Naive B cell (primary cell): Measurements from ENCODE around the gene TMEM80. TPM values are rescaled to one million over a fixed set of nuclear protein-coding genes. Genes with fewer than 3 reads are reported as not detected.
"Not testable (repeated sequence)": the region's sequence is repeated elsewhere in the genome, so short reads cannot be mapped to it uniquely, and the experiment has no call there.

Experiments used
- ATAC-seq, 2 donors: fragments of 150-1000 bp; cut with Tn5 transposase; 2 replicates each; pipeline ENCODE4 v1.10.0; 2021; ENCODE audit warnings: low read depth in 2 of 2, mild to moderate bottlenecking in 2 of 2, moderate library complexity in 2 of 2
- DNase-seq: peaks from one replicate; pipeline ENCODE4 v3.0.0; 2022
- H3K27ac Mint-ChIP-seq, 6 donors: one replicate each; pipeline ENCODE4 v1.8.0; 2020 to 2022; ENCODE audit warnings: mild to moderate bottlenecking in 6 of 6, mixed read lengths in 6 of 6, moderate library complexity in 5 of 6, inconsistent platforms in 2 of 6
- H3K27me3 Mint-ChIP-seq, 3 donors: one replicate each; pipeline ENCODE4 v1.8.0; 2021 to 2022; ENCODE audit warnings: mixed read lengths in 3 of 3, mild to moderate bottlenecking in 1 of 3
- H3K36me3 Mint-ChIP-seq, 2 donors: one replicate each; pipeline ENCODE4 v1.8.0; 2020 to 2022; ENCODE audit warnings: mixed read lengths in 2 of 2, inconsistent platforms in 1 of 2, mild to moderate bottlenecking in 1 of 2
- H3K4me1 Mint-ChIP-seq, 3 donors: one replicate each; pipeline ENCODE4 v1.8.0; 2020 to 2022; ENCODE audit warnings: mixed read lengths in 3 of 3, inconsistent platforms in 1 of 3, mild to moderate bottlenecking in 1 of 3, moderate library complexity in 1 of 3
- H3K4me3 Mint-ChIP-seq, 8 donors: one replicate each; pipeline ENCODE4 v1.8.0; 2020 to 2022; ENCODE audit warnings: mild to moderate bottlenecking in 8 of 8, mixed read lengths in 8 of 8, moderate library complexity in 8 of 8, inconsistent platforms in 2 of 8
- H3K9me3 Mint-ChIP-seq, 7 donors: one replicate each; pipeline ENCODE4 v1.8.0; 2020 to 2022; ENCODE audit warnings: mixed read lengths in 7 of 7, mild to moderate bottlenecking in 5 of 7, inconsistent platforms in 2 of 7, moderate library complexity in 1 of 7
- polyA plus RNA-seq, 6 donors: library from polyadenylated mRNA; unstranded; fragments of 300-500 nt; fragmentation: Illumina TruSeq; gene quantifications; one replicate each; pipeline ENCODE4 v1.2.3, GENCODE V29; 2021; ENCODE audit warnings: low read depth in 6 of 6

Gene TMEM80
- polyA plus RNA-seq: 10 to 100 TPM; 31.5 to 41.0 (median 36.6) TPM

DNA sequence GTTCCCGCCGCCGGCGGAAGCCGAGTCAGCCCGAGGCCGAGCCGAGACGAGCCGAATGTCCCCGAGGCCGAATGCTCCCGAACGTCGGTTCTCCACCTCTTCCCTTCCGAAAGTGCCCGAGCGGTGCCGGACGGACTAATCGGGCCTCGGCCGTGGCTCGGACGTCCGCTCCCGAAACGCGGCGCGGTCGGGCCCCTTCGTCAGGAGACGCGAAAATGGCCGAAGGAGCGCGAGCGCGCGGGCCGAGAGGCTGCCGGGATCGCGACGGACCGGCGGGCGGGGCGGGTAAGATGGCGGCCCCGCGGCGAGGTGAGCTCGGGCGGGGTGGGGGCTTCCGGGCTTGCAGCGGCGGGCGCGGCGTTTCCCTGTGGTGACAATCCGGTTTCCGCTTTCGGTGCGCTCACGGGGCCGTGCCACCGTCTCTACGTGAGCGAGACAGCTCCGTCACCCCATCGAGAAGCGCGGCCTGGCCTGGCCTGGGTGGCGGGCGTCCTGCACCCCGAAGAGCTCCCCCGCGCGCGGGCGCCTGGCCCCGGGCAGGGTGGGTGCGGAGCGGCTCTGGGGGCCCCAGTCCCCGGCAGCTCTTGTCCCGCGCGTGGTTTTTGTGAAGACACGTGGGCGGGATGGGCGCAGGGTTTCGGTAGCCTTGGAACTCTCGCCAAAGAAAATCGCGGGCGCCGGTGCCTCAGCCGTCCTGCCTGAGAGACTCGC is at the start of gene TMEM80:
TSS of gene TMEM80 (plus strand) at position 279 of the 711 bp plus-strand sequence. CDS start at position 291, 12 bp downstream.
- Mint-ChIP-seq H3K9me3 (no peaks in the 10 kb centered on the region), H3K27ac (peak within 1 kb of the TSS; percentile 94 to 98 (median 96)), H3K27me3 (no peaks in the 10 kb centered on the region), H3K36me3 (no peaks in the 10 kb centered on the region), H3K4me1 (peaks cover 30 to 45% (median 40%) of the 10 kb centered on the region in 3 donors), H3K4me3 (peak within 1 kb of the TSS; percentile 89 to 98 (median 92))
- peak; percentile 98 for DNase-seq
- peak; percentile 63 to 66 for ATAC-seq

DNA sequence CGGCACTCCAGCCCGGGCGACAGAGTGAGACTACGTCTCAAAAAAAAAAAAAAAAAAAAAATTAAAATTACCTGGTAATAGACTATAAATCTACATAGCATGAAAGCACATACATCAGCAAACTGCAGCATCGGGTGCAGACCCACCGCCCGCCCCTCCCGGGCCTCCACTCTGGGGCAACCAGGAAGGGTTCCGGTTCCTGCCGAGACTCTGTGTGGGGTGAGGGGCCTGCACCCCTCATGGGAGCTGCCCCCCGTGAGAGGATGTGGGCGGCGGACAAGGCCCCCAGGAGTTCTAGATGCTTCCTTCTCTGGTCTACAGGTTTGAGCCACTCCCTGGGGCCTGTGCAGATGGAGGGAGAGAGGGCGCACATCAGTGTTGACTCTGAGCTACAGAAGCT is 49.4 kb upstream of the TMEM80 start:
- H3K4me1 Mint-ChIP-seq: peaks cover 0 to 10% (median 8%) of the 10 kb centered on the region in 3 donors
- peak overlapping the region in 1 of 8 donors; percentile 16 for H3K4me3 Mint-ChIP-seq
- no peak for DNase-seq

DNA sequence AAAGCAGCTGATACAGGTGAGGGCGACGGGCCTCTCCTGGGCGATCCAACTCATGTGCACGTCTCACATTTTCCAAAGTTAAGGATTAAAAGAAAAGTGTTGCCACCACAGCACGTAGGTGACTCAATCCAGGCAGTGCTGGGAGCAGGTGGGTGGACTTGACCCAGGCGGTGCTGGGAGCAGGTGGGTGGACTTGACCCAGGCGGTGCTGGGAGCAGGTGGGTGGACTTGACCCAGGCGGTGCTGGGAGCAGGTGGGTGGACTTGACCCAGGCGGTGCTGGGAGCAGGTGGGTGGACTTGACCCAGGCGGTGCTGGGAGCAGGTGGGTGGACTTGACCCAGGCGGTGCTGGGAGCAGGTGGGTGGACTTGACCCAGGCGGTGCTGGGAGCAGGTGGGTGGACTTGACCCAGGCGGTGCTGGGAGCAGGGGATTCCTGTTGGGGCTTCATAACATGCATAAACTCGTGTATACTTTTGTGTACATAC is 47.9 kb upstream of the TMEM80 start:
- ATAC-seq: not testable (repeated sequence)

More for the DNA sequence above, 49.4 kb upstream of the TMEM80 start:
- Mint-ChIP-seq H3K36me3 (peaks cover 0 to 3% of the 10 kb centered on the region in 2 donors), H3K9me3 (no peaks in the 10 kb centered on the region), H3K27me3 (no peaks in the 10 kb centered on the region), H3K27ac (peak overlapping the region in 1 of 6 donors; percentile 30)
- no peak for ATAC-seq

DNA sequence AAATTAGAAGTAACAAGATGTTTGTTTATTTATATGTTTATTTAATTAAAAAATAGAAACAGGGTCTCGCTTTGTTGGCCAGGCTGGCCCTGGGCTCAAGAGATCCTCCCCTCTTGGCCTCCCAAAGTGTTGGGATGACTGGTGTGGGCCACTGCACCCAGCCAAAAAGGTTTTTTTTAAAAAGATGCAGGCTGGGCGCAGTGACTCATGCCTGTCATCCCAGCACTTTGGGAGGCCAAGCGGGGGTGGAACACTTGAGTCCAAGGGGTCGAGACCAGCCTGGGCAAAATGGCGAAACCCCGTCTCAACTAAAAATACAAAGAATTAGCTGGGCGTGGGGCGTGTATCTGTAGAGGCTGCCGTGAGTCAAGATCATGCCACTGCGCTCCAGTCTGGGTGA is 45.1 kb upstream of the TMEM80 start:
- H3K4me1 Mint-ChIP-seq: peaks cover 0 to 9% (median 4%) of the 10 kb centered on the region in 3 donors
- ATAC-seq (no peak), DNase-seq (no peak)
- H3K9me3 Mint-ChIP-seq: no peaks in the 10 kb centered on the region
- no peak overlapping the region for H3K27ac Mint-ChIP-seq
- H3K36me3 Mint-ChIP-seq: peaks cover 0 to 3% of the 10 kb centered on the region in 2 donors
- H3K27me3 Mint-ChIP-seq: no peaks in the 10 kb centered on the region
- H3K4me3 Mint-ChIP-seq: no peak overlapping the region

More for the DNA sequence above, 47.9 kb upstream of the TMEM80 start:
- not testable (repeated sequence) for H3K27me3 Mint-ChIP-seq, H3K36me3 Mint-ChIP-seq, H3K27ac Mint-ChIP-seq, H3K9me3 Mint-ChIP-seq, H3K4me1 Mint-ChIP-seq, DNase-seq
- peak overlapping the region in 1 of 8 donors; percentile 20 for H3K4me3 Mint-ChIP-seq

DNA sequence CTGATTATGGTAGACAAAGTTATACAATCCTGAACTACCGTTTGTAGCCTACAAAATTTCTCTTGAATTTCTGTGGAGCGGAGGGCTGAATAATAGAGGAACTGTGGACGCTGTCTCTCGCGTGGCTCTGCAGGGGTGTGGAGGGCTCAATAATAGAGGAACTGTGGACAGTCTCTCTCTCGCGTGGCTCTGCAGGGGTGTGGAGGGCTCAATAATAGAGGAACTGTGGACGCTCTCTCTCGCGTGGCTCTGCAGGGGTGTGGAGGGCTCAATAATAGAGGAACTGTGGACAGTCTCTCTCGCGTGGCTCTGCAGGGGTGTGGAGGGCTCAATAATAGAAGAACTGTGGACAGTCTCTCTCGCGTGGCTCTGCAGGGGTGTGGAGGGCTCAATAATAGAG is 42.5 kb upstream of the TMEM80 start:
- H3K9me3 Mint-ChIP-seq, H3K4me3 Mint-ChIP-seq, H3K27me3 Mint-ChIP-seq, ATAC-seq, H3K4me1 Mint-ChIP-seq, H3K36me3 Mint-ChIP-seq, DNase-seq: not testable (repeated sequence)
- H3K27ac Mint-ChIP-seq: peak overlapping the region in 1 of 6 donors; percentile 16

DNA sequence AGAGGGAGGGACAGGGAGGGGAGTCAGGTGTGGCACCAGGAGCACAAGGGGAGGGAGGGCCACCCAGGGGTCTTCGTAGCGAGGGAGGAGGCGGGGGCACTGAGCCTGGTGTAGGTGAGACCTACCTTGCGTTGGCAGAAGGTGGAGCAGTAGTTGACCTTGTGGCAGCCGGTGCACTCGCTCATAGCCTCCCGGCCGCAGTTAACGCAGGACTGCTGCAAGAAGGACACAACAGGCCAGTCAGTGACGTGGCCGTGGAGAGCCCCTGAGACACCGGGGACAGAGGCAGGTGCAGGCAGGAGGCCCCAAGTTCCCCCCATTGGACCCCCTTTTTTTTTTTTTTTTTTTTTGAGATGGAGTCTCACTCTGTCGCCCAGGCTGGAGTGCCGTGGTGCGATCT is 41.8 kb upstream of the TMEM80 start:
- Mint-ChIP-seq H3K4me1 (no peaks in the 10 kb centered on the region), H3K27me3 (no peaks in the 10 kb centered on the region), H3K36me3 (no peaks in the 10 kb centered on the region), H3K4me3 (no peak overlapping the region), H3K27ac (no peak overlapping the region), H3K9me3 (no peaks in the 10 kb centered on the region)
- no peak for ATAC-seq
- DNase-seq: no peak

DNA sequence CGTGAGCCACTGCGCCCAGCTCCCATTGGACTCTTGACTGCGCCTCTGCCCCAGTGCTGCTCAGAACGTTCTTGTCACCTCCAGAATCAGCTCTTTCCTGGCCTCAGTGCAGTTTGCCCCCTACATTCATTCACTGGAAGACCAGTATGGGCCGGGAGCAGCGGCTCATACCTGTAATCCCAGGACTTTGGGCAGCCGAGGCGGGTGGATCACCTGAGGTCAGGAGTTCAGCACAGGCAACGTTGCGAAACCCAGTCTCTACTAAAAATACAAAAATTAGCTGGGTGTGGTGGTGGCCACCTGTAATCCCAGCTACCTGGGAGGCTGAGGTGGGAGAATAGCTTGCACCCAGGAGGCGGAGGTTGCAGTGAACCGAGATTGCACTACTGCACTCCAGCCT is 41.2 kb upstream of the TMEM80 start:
- not testable (repeated sequence) for DNase-seq, H3K9me3 Mint-ChIP-seq, ATAC-seq, H3K4me3 Mint-ChIP-seq, H3K36me3 Mint-ChIP-seq, H3K27ac Mint-ChIP-seq, H3K4me1 Mint-ChIP-seq, H3K27me3 Mint-ChIP-seq

DNA sequence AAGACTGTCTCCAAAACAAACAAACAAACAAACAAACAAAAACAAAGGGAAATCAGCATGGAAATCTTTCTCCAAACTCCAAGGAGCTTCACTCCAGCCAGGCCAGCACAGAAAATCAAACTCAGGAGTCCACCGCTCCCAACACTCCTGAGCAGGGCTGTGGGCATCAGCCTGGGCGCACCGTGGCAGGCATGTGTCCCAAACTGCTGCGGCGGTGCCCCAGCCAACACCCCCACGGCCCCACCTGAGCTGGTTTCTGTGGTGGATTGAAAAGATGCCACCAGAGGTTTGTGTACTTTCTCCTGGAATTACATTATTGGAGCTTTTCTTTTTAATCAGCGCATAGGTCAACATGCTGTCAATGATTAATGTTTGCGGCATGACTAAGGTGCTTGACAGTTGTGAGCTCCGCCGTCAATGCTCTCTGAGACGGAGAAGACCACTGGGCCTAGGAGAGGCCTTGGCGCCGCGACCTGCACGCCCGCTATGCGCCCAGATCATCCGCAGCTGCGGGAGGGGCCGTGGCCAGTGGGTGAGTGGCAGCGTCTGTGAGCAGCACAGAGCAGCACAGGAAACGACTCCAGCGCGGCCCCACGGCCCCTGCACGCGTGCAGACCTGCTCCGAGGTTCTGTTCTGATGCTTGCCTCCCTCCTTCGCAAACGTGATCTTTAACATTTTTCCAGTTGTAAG is 40.4 kb upstream of the TMEM80 start:
- no peaks in the 10 kb centered on the region for H3K27me3 Mint-ChIP-seq
- H3K4me1 Mint-ChIP-seq: no peaks in the 10 kb centered on the region
- H3K27ac Mint-ChIP-seq: peak overlapping the region in 1 of 6 donors; percentile 33
- no peaks in the 10 kb centered on the region for H3K36me3 Mint-ChIP-seq
- H3K4me3 Mint-ChIP-seq: no peak overlapping the region
- no peaks in the 10 kb centered on the region for H3K9me3 Mint-ChIP-seq
- no peak for ATAC-seq
- DNase-seq: no peak

DNA sequence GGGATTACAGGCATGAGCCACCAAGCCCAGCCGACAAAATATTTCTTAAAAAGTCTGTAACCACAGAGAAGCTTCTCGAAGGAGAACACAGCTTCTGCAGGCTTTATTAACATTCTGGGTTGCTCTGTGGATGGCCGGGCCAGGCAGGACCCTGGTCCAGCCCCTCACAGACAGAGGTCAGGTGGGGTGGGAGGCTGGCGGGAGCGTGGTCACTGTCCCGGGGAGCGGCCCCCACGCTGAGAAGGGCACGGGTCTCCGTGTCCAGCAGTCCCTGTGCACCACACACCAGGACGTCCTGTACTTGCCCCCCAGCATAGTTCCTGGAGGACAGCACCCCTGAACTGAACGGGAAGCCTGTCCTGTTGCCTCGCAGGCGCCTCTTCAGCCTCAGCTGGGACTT is 39.2 kb upstream of the TMEM80 start:
- H3K36me3 Mint-ChIP-seq: no peaks in the 10 kb centered on the region
- no peak for ATAC-seq

DNA sequence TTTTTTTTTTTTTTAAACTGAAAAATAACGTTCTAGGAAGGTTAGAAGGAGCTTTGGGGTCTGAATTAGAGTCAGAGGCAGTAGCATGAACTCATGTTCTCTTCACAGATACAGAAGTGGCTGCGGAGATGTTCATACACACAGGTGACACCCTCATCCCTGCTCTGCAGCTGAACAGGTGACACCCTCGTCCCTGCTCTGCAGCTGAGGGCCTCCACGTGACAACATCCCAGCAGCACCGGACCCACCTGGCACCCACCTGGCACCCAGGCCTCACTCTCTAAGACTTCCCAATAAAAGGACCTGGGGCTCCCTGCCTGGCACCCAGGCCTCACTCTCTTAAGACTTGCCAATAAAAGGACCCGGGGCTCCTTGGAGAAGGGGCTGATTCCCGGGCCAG is 38.8 kb upstream of the TMEM80 start:
- H3K9me3 Mint-ChIP-seq: no peaks in the 10 kb centered on the region
- ATAC-seq (no peak), DNase-seq (no peak)
- H3K4me3 Mint-ChIP-seq: no peak overlapping the region
- no peaks in the 10 kb centered on the region for H3K27me3 Mint-ChIP-seq
- no peaks in the 10 kb centered on the region for H3K4me1 Mint-ChIP-seq
- H3K27ac Mint-ChIP-seq: no peak overlapping the region
- H3K36me3 Mint-ChIP-seq: no peaks in the 10 kb centered on the region

More for the DNA sequence above, 39.2 kb upstream of the TMEM80 start:
- no peak for DNase-seq
- Mint-ChIP-seq H3K9me3 (no peaks in the 10 kb centered on the region), H3K27me3 (no peaks in the 10 kb centered on the region), H3K27ac (no peak overlapping the region), H3K4me3 (no peak overlapping the region), H3K4me1 (no peaks in the 10 kb centered on the region)

DNA sequence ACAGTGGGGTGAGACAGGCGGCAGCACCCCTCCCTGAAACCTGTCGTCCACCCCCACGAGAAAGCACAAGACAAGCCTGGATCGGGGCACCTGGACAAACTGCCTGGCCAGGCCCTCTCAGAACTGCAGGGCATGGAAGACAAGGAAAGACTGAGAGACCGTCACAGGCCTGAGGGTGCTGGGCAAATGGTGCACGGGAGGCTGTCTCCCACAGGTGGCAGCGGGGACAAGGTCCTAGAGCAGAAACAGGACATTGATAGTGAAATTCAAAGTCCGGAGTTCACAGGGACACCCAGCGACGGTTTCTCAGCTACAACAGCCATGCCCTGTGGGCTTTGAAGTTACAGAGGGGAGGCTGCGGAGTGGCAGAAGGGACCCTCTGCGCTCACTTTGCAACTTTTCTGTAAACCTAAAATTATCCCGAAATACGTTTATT is 37.9 kb upstream of the TMEM80 start:
- Mint-ChIP-seq H3K4me3 (no peak overlapping the region), H3K9me3 (no peaks in the 10 kb centered on the region), H3K4me1 (peaks cover 0 to 4% (median 2%) of the 10 kb centered on the region in 3 donors), H3K36me3 (no peaks in the 10 kb centered on the region), H3K27ac (no peak overlapping the region), H3K27me3 (no peaks in the 10 kb centered on the region)
- DNase-seq (no peak), ATAC-seq (no peak)

DNA sequence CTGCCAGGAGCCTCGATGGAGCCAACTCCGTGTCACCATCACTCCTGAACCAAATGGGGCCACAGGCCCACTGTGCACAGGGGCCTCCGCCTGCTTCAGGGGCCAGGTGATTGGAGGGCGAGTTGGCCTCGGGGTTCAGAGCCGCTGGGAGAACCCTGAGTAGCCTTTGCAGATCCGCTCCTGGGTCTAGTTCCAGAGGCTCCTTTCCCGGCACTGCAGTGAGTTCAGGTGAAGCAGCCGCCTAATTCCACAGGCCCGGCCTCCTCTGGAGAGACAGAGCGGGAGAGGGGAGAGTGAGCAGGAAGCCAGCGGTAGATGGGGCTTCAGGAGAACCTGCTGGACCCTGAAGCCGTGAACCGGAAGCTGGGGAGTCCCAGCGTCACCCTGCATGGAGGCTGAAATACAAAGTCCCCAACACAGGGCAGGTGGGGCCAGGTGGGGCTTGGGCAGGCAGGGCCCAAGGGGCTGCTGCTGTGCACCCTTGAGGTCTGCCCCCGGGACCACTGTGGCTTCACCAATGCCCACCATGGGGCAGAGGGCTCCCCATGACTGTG is 36.0 kb upstream of the TMEM80 start:
- peaks cover 0 to 6% (median 4%) of the 10 kb centered on the region in 3 donors for H3K4me1 Mint-ChIP-seq
- no peaks in the 10 kb centered on the region for H3K27me3 Mint-ChIP-seq
- no peaks in the 10 kb centered on the region for H3K36me3 Mint-ChIP-seq
- no peak for DNase-seq
- peak overlapping the region in 1 of 6 donors; percentile 56 for H3K27ac Mint-ChIP-seq
- H3K4me3 Mint-ChIP-seq: no peak overlapping the region
- no peaks in the 10 kb centered on the region for H3K9me3 Mint-ChIP-seq
- ATAC-seq: no peak

DNA sequence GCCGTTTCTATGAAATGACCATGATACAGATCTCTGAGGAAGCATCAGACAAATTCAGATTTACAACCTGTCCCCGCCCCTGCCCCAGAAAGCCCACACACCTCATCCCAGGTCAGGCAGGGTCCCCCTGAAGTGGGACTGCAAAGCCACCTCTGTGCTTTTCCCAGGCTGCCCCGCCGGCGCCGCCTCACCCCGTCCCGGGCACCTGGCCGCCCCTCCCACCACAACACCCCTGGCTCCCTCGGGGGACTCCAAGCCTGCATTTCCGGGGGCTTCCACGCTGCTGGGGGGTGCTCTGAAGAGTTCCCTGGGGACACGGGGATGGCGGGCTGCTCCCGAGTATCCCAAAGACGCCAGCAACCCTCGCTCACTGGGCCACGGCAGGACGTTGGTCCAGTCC is 35.3 kb upstream of the TMEM80 start:
- no peak overlapping the region for H3K27ac Mint-ChIP-seq
- H3K4me1 Mint-ChIP-seq: peaks cover 0 to 6% (median 4%) of the 10 kb centered on the region in 3 donors
- ATAC-seq (no peak), DNase-seq (no peak)
- H3K4me3 Mint-ChIP-seq: no peak overlapping the region
- H3K27me3 Mint-ChIP-seq: no peaks in the 10 kb centered on the region
- H3K9me3 Mint-ChIP-seq: no peaks in the 10 kb centered on the region
- H3K36me3 Mint-ChIP-seq: no peaks in the 10 kb centered on the region
